Smooth muscle cell (in vitro differentiated cells): ENCODE results near the gene NEDD4L. TPM values are rescaled to one million over a fixed set of nuclear protein-coding genes. Genes with fewer than 3 reads are reported as not detected.

ENCODE experiments used
- DNase-seq: peaks from one replicate; lab custom pipeline; 2025; ENCODE audit not compliant: unreplicated experiment; lab: John Stamatoyannopoulos, UW
- H2AFZ ChIP-seq: fragments of 200-600 bp; sonication (generic); 2 replicates; pipeline ENCODE4 v1.6.0; 2016; ENCODE audit warnings: antibody characterized with exemption, low read depth, mild to moderate bottlenecking
- H3F3A ChIP-seq: fragments of 200-600 bp; sonication (generic); 2 replicates; pipeline ENCODE4 v1.6.0; 2017; ENCODE audit warnings: antibody characterized with exemption, low read depth
- H3K27ac ChIP-seq: fragments of 200-600 bp; sonication (generic); 2 replicates; pipeline ENCODE4 v1.5.1; 2016; ENCODE audit warnings: low read depth, mild to moderate bottlenecking
- H3K27me3 ChIP-seq: fragments of 200-600 bp; sonication (generic); 2 replicates; pipeline ENCODE4 v1.6.1; 2016; ENCODE audit warnings: low read depth, mild to moderate bottlenecking
- H3K36me3 ChIP-seq: fragments of 200-600 bp; sonication (generic); 2 replicates; pipeline ENCODE4 v1.5.1; 2016; ENCODE audit warnings: low read depth
- H3K4me1 ChIP-seq: fragments of 200-600 bp; sonication (generic); 2 replicates; pipeline ENCODE4 v1.5.1; 2016; ENCODE audit warnings: low read depth
- H3K4me2 ChIP-seq: fragments of 200-600 bp; sonication (generic); 2 replicates; pipeline ENCODE4 v1.6.0; 2016; ENCODE audit warnings: mild to moderate bottlenecking
- H3K4me3 ChIP-seq: fragments of 200-600 bp; sonication (generic); 2 replicates; pipeline ENCODE4 v1.5.1; 2016; ENCODE audit warnings: mild to moderate bottlenecking
- H3K79me2 ChIP-seq: fragments of 200-600 bp; sonication (generic); 2 replicates; pipeline ENCODE4 v1.6.0; 2016; ENCODE audit warnings: low read depth, mild to moderate bottlenecking
- H3K9ac ChIP-seq: fragments of 200-600 bp; sonication (generic); 2 replicates; pipeline ENCODE4 v1.6.0; 2016; ENCODE audit warnings: low read depth
- H3K9me3 ChIP-seq: fragments of 200-600 bp; sonication (generic); replicated peaks from 2 replicates; pipeline ENCODE4 v1.5.1; 2016; ENCODE audit warnings: low read depth
- H4K20me1 ChIP-seq: fragments of 200-600 bp; sonication (generic); 2 replicates; pipeline ENCODE4 v1.6.0; 2016; ENCODE audit warnings: low read depth
- WGBS: methylation state at CpG from one replicate; pipeline ENCODE4 v1.1.7; 2016; ENCODE audit warnings: low lambda C conversion rate; 5-methylcytosine and 5-hydroxymethylcytosine counted together
- polyA plus RNA-seq: library from polyadenylated mRNA; unstranded; fragments of >200 nt; fragmentation: Nextera tagmentation; extraction: Ambion mirVana; gene quantifications from 2 replicates; pipeline ENCODE4 v1.2.1, GENCODE V29; 2016
- total RNA-seq: library from RNA; depleted of rRNA; stranded (reverse); fragments of >200 nt; gene quantifications from 2 replicates; pipeline ENCODE4 v1.2.3, GENCODE V29; 2014
- TF ChIP-seq, protein P1 (sequence below): fragments of 200-600 bp; sonication (generic); IDR thresholded peaks from 2 replicates; pipeline ENCODE4 v1.5.1; 2017; ENCODE audit warnings: borderline replicate concordance, mild to moderate bottlenecking, antibody characterized with exemption; ENCODE audit not compliant: insufficient read depth, poor library complexity, severe bottlenecking

Gene NEDD4L
- total and polyA plus RNA-seq, 2 experiments from 2014 or later = 8.7 to 41.3 TPM

DNA sequence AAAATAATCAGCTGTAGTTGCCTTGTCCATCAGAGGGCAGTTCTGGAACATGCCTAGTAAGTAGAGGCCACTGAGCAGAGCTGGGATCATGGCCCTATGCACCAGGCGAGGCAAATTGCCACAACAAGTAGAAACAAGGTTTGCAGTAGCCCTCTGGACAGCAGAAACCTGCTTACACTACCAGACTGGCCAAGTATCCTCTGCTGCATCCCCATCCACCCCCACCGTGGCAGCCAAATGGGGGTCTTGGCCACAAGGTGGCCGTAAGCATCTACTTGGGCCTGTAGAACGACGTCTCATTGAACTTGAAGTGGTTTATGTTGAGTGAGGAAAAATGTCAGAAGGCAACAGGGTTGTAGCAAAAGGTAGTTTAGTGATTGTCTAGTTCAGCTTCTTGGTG lies 343.7 kb downstream of the NEDD4L start:
- H3F3A ChIP-seq = peaks cover 14% of the 10 kb centered on the region
- H2AFZ ChIP-seq = no peak overlapping the region
- H3K79me2 ChIP-seq = no peaks in the 10 kb centered on the region
- H3K9me3 ChIP-seq = no peaks in the 10 kb centered on the region
- H3K9ac ChIP-seq = no peak overlapping the region
- DNase-seq = no peak
- WGBS = 98% methylated on average over 5 of the region's 5 CpGs
- no peaks in the 10 kb centered on the region for H3K27me3 ChIP-seq
- no peaks in the 10 kb centered on the region for H3K36me3 ChIP-seq
- H3K4me3 ChIP-seq = no peak overlapping the region
- TF ChIP-seq, protein P1, sequence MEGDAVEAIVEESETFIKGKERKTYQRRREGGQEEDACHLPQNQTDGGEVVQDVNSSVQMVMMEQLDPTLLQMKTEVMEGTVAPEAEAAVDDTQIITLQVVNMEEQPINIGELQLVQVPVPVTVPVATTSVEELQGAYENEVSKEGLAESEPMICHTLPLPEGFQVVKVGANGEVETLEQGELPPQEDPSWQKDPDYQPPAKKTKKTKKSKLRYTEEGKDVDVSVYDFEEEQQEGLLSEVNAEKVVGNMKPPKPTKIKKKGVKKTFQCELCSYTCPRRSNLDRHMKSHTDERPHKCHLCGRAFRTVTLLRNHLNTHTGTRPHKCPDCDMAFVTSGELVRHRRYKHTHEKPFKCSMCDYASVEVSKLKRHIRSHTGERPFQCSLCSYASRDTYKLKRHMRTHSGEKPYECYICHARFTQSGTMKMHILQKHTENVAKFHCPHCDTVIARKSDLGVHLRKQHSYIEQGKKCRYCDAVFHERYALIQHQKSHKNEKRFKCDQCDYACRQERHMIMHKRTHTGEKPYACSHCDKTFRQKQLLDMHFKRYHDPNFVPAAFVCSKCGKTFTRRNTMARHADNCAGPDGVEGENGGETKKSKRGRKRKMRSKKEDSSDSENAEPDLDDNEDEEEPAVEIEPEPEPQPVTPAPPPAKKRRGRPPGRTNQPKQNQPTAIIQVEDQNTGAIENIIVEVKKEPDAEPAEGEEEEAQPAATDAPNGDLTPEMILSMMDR = no peak
- H4K20me1 ChIP-seq = no peaks in the 10 kb centered on the region
- H3K4me2 ChIP-seq = no peak overlapping the region
- peaks cover 9% of the 10 kb centered on the region for H3K4me1 ChIP-seq
- H3K27ac ChIP-seq = no peak overlapping the region

DNA sequence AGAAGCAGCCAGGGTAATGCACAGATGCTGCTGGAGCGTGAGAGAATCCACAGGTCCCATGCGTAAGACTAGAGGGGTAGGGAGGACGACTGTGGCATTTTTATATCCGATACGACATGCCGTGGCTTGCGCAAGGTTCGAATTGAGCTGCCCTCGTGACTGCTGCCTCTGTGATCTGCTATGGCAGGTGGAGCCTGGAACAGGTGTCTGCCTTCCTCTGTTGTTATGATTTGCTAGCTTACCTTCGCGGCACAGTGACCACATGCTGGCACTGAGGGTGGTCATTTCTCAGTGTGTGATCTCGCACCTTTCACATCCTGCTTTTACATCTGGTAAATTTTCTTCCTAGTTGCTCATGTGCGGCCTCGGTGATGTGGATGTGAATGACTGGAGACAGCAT lies 344.7 kb downstream of the NEDD4L start:
- Histone ChIP-seq H2AFZ (no peak overlapping the region), H3K36me3 (no peaks in the 10 kb centered on the region), H3K4me1 (peaks cover 9% of the 10 kb centered on the region), H3K4me3 (no peak overlapping the region), H3K27me3 (no peaks in the 10 kb centered on the region), H3K9ac (no peak overlapping the region), H4K20me1 (no peaks in the 10 kb centered on the region), H3K9me3 (no peaks in the 10 kb centered on the region), H3K27ac (no peak overlapping the region), H3F3A (peaks cover 14% of the 10 kb centered on the region), H3K4me2 (no peak overlapping the region), H3K79me2 (no peaks in the 10 kb centered on the region)
- TF ChIP-seq, protein P1 = no peak
- 94% methylated on average over 14 of the region's 14 CpGs for WGBS
- DNase-seq = no peak

DNA sequence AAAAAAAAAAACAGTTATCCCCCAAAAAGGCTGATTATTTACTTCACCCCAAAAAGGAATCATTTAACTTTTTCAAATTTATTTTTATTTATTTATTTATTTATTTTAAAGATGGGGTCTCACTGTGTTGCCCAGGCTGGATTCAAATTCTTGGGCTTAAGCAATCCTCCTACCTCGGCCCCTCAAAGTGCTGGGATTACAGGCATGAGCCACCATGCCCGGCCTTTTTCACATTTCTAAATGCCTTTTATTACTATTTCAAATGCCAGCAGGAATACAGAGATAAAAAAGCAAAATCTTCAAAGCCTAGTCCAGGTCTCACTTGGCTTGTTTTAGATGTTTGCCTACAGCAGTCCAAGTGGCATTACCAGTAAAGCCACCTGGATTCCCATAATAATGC lies 345.7 kb downstream of the NEDD4L start:
- TF ChIP-seq, protein P1 = no peak
- no peak for DNase-seq
- Histone ChIP-seq H3K27me3 (no peaks in the 10 kb centered on the region), H3K79me2 (no peaks in the 10 kb centered on the region), H3K36me3 (no peaks in the 10 kb centered on the region), H3K9ac (no peak overlapping the region), H2AFZ (no peak overlapping the region), H3K27ac (no peak overlapping the region), H4K20me1 (no peaks in the 10 kb centered on the region), H3K4me2 (no peak overlapping the region), H3K4me1 (peaks cover 9% of the 10 kb centered on the region), H3K4me3 (no peak overlapping the region), H3K9me3 (no peaks in the 10 kb centered on the region), H3F3A (peaks cover 14% of the 10 kb centered on the region)
- 68% methylated on average over 2 of the region's 2 CpGs for WGBS

DNA sequence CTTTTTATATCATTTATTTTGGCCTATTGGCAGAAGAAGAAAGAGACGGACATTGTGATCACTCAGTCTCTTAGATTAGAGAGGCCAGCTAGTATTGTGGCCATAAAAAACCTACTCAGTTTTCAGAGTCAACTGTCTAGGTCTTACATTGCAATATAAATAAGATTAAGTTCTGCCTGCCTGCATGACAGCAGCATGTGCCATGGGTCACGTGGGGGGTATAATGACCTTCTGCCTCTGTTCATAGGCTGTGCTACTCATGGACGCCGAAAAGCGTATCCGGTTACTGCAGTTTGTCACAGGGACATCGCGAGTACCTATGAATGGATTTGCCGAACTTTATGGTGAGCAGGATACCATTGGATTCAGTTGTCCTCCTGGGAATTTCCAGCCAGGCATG lies 346.4 kb downstream of the NEDD4L start:
- Histone ChIP-seq H3K4me2 (no peak overlapping the region), H3K9me3 (no peaks in the 10 kb centered on the region), H3K79me2 (no peaks in the 10 kb centered on the region), H2AFZ (no peak overlapping the region), H3F3A (peaks cover 14% of the 10 kb centered on the region), H3K27ac (peak overlapping the region; percentile 12), H3K9ac (no peak overlapping the region), H4K20me1 (no peaks in the 10 kb centered on the region), H3K36me3 (no peaks in the 10 kb centered on the region), H3K4me1 (peaks cover 9% of the 10 kb centered on the region), H3K4me3 (no peak overlapping the region), H3K27me3 (no peaks in the 10 kb centered on the region)
- TF ChIP-seq, protein P1 = no peak
- no peak for DNase-seq
- 85% methylated on average over 9 of the region's 9 CpGs for WGBS
